Transverse colon (tissue), 4 donors: Measurements from ENCODE around the gene THSD4.

ENCODE experiments used
- EP300 ChIP-seq: sonication (generic); formaldehyde crosslinking; IDR thresholded peaks from one replicate; pipeline ENCODE4 v1.6.1; 2017; ENCODE audit warnings: antibody characterized with exemption, low read depth
- POLR2A ChIP-seq: fragments of 450-650 bp; IDR thresholded peaks from one replicate; pipeline ENCODE4 v1.6.1; 2016; ENCODE audit warnings: antibody characterized with exemption, mild to moderate bottlenecking, moderate library complexity
- POLR2AphosphoS5 ChIP-seq, 3 donors: sonication (generic); formaldehyde crosslinking; IDR thresholded peaks; one replicate each; pipeline ENCODE4 v1.6.1; 2016; ENCODE audit warnings: antibody characterized with exemption in 3 of 3
- TF ChIP-seq, protein P1 (sequence below), 5 experiments: fragments of 200-600 bp in 3 of 5; fragments of 450-650 bp in 2 of 5; sonication (generic) in 3 of 5; IDR thresholded peaks; 1 replicate in 2 of 5; 2 replicates in 3 of 5; pipeline ENCODE4 v1.5.1; 2016 to 2017; ENCODE audit warnings: antibody characterized with exemption in 5 of 5, inconsistent platforms in 3 of 5, mild to moderate bottlenecking in 2 of 5, moderate library complexity in 1 of 5

DNA sequence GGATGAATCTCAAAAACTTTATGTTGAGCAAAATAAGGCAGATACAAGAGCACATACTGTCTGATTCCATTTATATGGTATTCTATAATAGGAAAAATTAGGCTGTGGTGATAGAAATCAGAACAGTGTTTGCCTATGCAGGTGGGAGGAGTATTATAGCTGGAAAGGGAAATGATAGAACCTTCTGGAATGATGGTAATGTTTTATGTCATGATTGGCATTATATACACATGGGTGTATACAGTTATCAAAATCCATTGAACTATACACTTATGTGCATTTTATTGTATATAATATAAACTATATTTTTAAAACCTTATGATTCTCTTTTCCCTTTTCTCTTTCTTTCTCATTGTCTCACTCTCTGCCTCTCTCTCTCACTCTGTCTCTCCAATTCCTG, 156.1 kb downstream of the THSD4 start:
- no peak for TF ChIP-seq EP300
- TF ChIP-seq, protein P1, sequence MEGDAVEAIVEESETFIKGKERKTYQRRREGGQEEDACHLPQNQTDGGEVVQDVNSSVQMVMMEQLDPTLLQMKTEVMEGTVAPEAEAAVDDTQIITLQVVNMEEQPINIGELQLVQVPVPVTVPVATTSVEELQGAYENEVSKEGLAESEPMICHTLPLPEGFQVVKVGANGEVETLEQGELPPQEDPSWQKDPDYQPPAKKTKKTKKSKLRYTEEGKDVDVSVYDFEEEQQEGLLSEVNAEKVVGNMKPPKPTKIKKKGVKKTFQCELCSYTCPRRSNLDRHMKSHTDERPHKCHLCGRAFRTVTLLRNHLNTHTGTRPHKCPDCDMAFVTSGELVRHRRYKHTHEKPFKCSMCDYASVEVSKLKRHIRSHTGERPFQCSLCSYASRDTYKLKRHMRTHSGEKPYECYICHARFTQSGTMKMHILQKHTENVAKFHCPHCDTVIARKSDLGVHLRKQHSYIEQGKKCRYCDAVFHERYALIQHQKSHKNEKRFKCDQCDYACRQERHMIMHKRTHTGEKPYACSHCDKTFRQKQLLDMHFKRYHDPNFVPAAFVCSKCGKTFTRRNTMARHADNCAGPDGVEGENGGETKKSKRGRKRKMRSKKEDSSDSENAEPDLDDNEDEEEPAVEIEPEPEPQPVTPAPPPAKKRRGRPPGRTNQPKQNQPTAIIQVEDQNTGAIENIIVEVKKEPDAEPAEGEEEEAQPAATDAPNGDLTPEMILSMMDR (IDR thresholded peaks at IDR 0.05), result no peak
- TF ChIP-seq POLR2A, result no peak
- TF ChIP-seq POLR2AphosphoS5 (IDR thresholded peaks at IDR 0.05), result no peak
